GM15510 (cell line): ENCODE measurements around the gene CD40LG.

Experiments
- POLR2A ChIP-seq: IDR thresholded peaks from 3 replicates; pipeline ENCODE4 v1.6.1; 2011; ENCODE audit warnings: borderline replicate concordance; ENCODE audit not compliant: insufficient read length; ENCODE audit errors: extremely low read depth

The CD40LG gene

GRCh38 chrX:136636121-136636520, 11.8 kb upstream of the CD40LG start:
- no peak for TF ChIP-seq POLR2A

- no peak for TF ChIP-seq POLR2A
Observed at GRCh38 chrX:136639506-136640176, 8.3 kb upstream of the CD40LG start.

GRCh38 chrX:136643243-136643642, 4.7 kb upstream of the CD40LG start:
- TF ChIP-seq POLR2A: no peak

- no peak for TF ChIP-seq POLR2A
Observed at GRCh38 chrX:136646602-136647239, 1.2 kb upstream of the CD40LG start.

GRCh38 chrX:136650811-136651210, 2.9 kb downstream of the CD40LG start:
- TF ChIP-seq POLR2A: no peak

- TF ChIP-seq POLR2A: no peak
Observed at GRCh38 chrX:136652822-136653723, 5.1 kb downstream of the CD40LG start.

GRCh38 chrX:136656361-136656964, 8.5 kb downstream of the CD40LG start:
- TF ChIP-seq POLR2A: no peak

GRCh38 chrX:136658151-136658550, 10.2 kb downstream of the CD40LG start:
- TF ChIP-seq POLR2A: no peak

GRCh38 chrX:136659174-136659573, 11.2 kb downstream of the CD40LG start:
- TF ChIP-seq POLR2A: no peak

GRCh38 chrX:136660896-136661295, 12.9 kb downstream of the CD40LG start:
- no peak for TF ChIP-seq POLR2A

GRCh38 chrX:136662104-136662503, 14.1 kb downstream of the CD40LG start:
- TF ChIP-seq POLR2A: no peak

GRCh38 chrX:136662976-136663375, 15.0 kb downstream of the CD40LG start:
- no peak for TF ChIP-seq POLR2A

GRCh38 chrX:136665258-136665900, 17.4 kb downstream of the CD40LG start:
- TF ChIP-seq POLR2A: no peak

- TF ChIP-seq POLR2A: no peak
Observed at GRCh38 chrX:136666088-136666487, 18.1 kb downstream of the CD40LG start.
